Measurements from ENCODE around the gene RANBP10.

RANBP10 gene

GRCh38 chr16:67825906-67826305 is 19.5 kb upstream of the RANBP10 start:
- DNase-seq: no peak

DNA sequence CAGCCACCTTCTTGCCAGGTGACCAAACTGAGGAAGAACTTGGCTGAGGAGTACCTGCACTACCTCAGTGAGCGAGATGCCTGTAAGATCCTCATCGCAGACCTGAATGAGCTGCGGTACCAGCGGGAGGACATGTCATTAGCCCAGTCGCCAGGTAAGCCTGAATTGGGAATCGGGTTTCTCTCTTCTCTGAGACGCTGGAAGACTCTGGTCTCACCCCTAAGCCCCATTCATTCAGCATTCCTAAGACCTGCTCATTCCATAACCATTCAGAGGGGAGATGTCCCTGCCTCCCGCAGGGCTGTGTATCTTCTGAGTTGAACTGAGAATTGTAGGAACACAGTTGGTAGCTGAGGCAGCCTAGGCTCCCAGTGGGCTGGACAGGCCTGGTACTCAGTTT is 18.8 kb upstream of the RANBP10 start:
- DNase-seq: no peak

DNA sequence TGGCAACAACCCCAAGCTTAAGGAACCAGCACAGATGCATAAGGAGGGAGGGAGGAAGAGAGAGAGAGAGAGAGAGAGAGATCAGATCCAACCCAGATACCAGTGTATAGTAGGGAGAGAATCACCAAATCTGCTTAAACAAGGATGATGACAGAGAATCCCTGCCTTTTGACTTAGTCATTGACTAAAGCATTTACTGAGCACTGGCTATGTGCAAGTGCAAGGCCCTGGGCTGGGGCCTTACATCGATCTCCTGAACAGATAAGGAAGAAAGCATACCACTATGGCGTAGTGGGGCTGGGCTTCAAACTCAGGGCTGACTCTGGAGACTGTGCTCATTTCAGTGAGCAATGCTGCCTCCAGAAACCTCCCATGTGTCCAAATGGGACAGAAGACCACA is 16.2 kb upstream of the RANBP10 start:
- DNase-seq: no peak

- DNase-seq: no peak
Observed at GRCh38 chr16:67820608-67821259, 14.4 kb upstream of the RANBP10 start.

GRCh38 chr16:67814567-67814966 is 8.2 kb upstream of the RANBP10 start:
- DNase-seq: no peak

DNA sequence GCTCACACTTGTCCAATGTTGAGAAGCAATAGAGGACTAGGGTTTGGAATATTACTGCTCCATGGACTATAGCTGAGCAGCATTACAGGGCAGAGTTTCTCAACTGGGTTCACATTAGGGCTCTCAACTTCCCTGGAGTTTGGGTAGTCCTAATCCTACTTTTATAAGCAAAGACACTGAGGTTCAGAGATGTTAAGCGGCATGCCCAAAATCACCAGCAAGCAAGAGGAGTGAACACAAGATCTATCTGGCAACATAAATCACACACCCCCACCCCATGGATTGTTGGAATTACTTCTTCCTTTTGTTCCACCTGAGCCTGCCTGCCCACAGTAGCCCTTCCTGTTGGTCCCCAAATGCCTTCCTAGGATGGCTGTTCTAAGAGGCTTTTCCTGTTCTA is 5.5 kb upstream of the RANBP10 start:
- DNase-seq: no peak

- no peak for DNase-seq
Observed at GRCh38 chr16:67807148-67807682, 855 bp upstream of the RANBP10 start.

DNA sequence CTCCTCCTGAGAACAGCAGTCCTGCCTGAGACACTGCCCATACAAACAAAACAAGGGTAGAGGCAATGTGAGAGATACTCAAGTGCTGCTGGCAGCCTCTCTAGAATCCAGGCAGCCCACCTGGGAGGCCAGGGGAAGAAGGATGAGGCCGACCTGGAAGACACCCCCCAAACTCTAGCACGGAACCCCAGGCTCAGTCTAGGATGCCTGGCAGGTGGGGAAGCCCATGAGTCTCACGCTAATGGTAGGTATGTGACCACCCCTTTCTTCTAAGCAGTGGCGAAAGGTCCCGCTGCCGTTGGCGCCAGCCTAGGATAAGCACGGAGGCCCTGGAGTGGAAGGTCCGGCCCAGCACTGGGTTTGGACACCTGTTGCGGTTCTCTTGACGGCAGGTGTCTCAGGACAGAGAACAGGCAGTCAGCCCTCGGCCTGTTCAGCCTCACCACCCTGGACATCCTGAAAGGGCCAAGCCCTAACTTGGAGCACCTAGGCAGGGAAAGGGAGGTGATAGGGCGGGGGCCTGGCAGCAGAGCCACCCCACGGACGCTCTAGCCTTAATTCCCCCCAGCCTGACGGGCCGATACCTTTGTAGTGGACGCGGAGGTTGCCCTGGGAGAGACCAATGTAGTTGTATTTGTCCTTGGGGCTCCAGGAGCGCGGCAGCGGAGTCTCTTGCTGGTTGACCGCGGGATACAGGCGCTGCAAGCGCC is 487 bp downstream of the RANBP10 start:
- DNase-seq: peak; percentile 59

DNA sequence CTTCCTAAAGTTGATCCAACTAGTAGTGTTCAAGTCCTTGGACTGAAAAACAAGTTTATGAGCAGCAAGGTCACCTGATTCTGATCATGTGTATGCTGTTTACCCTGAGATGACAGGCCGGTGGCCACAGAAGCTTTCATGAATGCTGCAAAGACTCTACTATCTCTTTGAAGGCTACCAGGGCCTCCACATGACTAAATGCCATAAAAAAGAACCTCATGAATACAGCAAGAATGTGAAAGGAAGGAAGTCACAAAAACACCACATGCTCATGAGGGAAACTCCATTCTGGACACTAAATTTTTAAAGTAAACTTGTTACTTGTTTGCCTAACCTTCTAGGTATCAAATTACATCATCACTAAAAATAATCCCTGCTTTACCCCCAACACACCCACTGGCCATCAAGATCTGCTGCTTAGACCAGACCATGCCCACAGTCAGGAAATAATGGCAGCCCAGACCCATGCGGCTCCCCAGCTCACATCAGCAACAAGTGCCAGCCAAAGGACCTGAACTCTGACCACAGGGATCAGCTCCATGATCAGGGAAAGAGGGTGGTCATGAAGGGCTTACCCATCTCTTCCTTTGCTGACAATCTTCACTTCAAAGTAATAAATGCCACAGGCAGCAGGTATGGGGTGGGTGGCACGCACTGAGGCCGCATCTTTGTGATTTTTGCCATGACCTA is 1.4 kb downstream of the RANBP10 start:
- DNase-seq: no peak

- DNase-seq: no peak
Observed at GRCh38 chr16:67803894-67804293, 2.5 kb downstream of the RANBP10 start.

GRCh38 chr16:67801883-67802282 is 4.5 kb downstream of the RANBP10 start:
- no peak for DNase-seq

- DNase-seq: no peak
Observed at GRCh38 chr16:67801241-67801640, 5.1 kb downstream of the RANBP10 start.

- DNase-seq: no peak
Observed at GRCh38 chr16:67800338-67800926, 5.9 kb downstream of the RANBP10 start.

- no peak for DNase-seq
Observed at GRCh38 chr16:67796099-67796718, 10.2 kb downstream of the RANBP10 start.

GRCh38 chr16:67790071-67790470 is 16.3 kb downstream of the RANBP10 start:
- no peak for DNase-seq

- DNase-seq: no peak
Observed at GRCh38 chr16:67786491-67786890, 19.9 kb downstream of the RANBP10 start.

DNA sequence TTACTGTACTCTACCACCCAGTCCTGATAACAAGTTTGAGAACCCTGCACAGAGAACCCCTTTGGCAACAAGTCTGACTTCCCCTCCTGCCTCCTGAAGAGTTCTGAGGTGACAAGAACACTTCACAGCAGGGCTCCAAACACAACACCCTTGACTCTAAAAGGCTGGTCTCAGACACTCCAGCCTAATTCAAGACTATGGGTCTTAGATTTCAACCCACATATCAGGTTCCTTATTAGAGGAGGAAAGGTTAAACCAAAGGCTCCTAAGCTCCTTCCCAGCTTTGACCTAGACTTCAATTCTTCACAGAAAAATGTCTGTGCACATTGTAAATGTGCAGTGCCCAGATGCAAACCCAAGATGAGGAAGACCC is 23.0 kb downstream of the RANBP10 start:
- no peak for DNase-seq

DNA sequence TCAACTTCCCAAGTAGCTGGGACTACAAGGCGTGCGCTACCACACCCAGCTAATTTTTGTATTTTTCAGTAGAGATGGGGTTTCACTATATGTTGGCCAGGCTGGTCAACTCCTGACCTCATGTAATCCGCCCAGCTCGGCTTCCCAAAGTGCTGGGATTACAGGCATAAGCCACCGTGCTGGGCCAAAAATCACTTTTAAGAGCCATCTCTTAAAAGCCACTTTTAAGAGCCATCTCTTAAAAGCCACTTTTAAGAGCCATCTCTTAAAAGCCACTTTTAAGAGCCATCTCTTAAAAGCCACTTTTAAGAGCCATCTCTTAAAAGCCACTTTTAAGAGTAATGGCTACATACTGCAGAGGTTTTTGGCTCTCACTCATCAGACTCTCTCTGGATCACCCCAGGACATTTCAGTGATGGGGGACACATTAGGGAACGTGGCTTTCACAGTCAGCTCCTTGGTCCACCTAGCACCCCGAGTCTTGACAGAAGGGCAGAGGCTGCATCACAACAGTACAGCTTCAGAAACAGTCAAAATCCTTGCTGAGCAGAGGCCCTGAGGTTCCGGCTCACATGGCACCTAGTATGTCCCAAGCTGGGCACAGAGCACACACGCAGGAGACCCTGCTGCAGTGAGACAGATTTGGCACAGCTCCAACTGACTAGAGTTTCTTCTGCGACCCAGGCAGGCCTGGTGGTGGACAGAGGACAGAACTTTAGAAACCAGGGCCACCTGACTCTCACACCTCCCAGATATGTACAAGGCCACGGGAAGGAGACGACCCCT is 23.6 kb downstream of the RANBP10 start:
- no peak for DNase-seq

GRCh38 chr16:67781565-67781921 is 24.8 kb downstream of the RANBP10 start:
- no peak for DNase-seq

GRCh38 chr16:67780847-67781564 is 25.4 kb downstream of the RANBP10 start:
- DNase-seq: no peak

- DNase-seq: no peak
Observed at GRCh38 chr16:67779256-67780014, 26.9 kb downstream of the RANBP10 start.

Measured in activated CD8-positive, alpha-beta memory T cell treated with anti-CD3 and anti-CD28 coated beads, Interleukin-2, amount 50 U/mL, for 48 hours (primary cell).